ENCODE data around the gene DGKG. TPM values are rescaled to one million over a fixed set of nuclear protein-coding genes. Genes with fewer than 3 reads are reported as not detected.

The DGKG gene
- polyA plus RNA-seq, 3 donors: 4.2 to 9.2 (median 4.3) TPM

- intact Hi-C loops (cut with micrococcal nuclease): loop anchor here in 1 of 2 donors (5.0 kb wide), 1 partner anchor 262 kb away; no protein-coding TSS in a partner anchor
- WGBS (ENCODE audit: insufficient coverage): 100% methylated on average over 6 of the region's 6 CpGs
Observed at GRCh38 chr3:186244016-186244415, 118.0 kb downstream of the DGKG start.

More at GRCh38 chr3:186244016-186244415, 118.0 kb downstream of the DGKG start:
- Mint-ChIP-seq H3K27me3 (ENCODE audit: low read depth in 3 of 3) (no peaks in the 10 kb centered on the region), H3K4me1 (peaks cover 17% of the 10 kb centered on the region), H3K4me3 (no peak overlapping the region), H3K9me3 (no peaks in the 10 kb centered on the region), H3K27ac (no peak overlapping the region), H3K36me3 (peaks cover 83 to 96% of the 10 kb centered on the region in 2 donors)
- Histone ChIP-seq H3K9me3 (replicated peaks in 1 of 2; ENCODE audit: control insufficient read depth in 1 of 2, insufficient read depth in 1 of 2, low read length in 2 of 2) (no peaks in the 10 kb centered on the region), H3K4me1 (ENCODE audit: control insufficient read depth in 1 of 2, insufficient read depth in 2 of 2, low read length in 2 of 2) (peaks cover 3 to 7% of the 10 kb centered on the region in 2 donors), H3K9ac (ENCODE audit: insufficient read depth, low read length, poor library complexity, severe bottlenecking) (no peak overlapping the region), H2AFZ (ENCODE audit: insufficient read depth, low read depth, low read length, poor library complexity, severe bottlenecking) (no peak overlapping the region), H3K4me3 (replicated peaks in 1 of 3; ENCODE audit: low read depth in 2 of 3, low read length in 3 of 3) (no peak overlapping the region), H3K36me3 (replicated peaks in 1 of 2; ENCODE audit: control insufficient read depth in 1 of 2, insufficient read depth in 2 of 2, low read length in 2 of 2) (peaks cover 79 to 95% of the 10 kb centered on the region in 2 donors), H3K79me2 (ENCODE audit: insufficient read depth, low read length) (no peaks in the 10 kb centered on the region), H3K27ac (ENCODE audit: low read depth in 1 of 2, low read length in 2 of 2) (no peak overlapping the region), H3K27me3 (ENCODE audit: control insufficient read depth in 2 of 2, insufficient read depth in 2 of 2, low read length in 2 of 2) (no peaks in the 10 kb centered on the region), H3K4me2 (replicated peaks; ENCODE audit: extremely low read depth, low read length, poor library complexity, severe bottlenecking) (no peak overlapping the region), H4K20me1 (ENCODE audit: insufficient read depth, low read length) (no peaks in the 10 kb centered on the region)
- TF ChIP-seq CTCF (IDR thresholded peaks at IDR 0.05): no peak
- DNase-seq: no peak
